ENCODE results near the gene USP19.
A peak's percentile ranks its signal among the peaks of the same experiment; 100 is the strongest.

USP19 gene

GRCh38 chr3:49120096-49120437 lies 556 bp downstream of the USP19 start:
- H3K4me3 ChIP-seq (ENCODE audit: low read depth in 1 of 2, low read length in 1 of 2): peak overlapping the region; percentile 90 to 99
- H3K9me3 ChIP-seq: no peaks in the 10 kb centered on the region
- H3K27ac ChIP-seq: peak overlapping the region; percentile 96
- H3K36me3 ChIP-seq: peaks cover 40% of the 10 kb centered on the region
- no peak for TF ChIP-seq CTCF (IDR thresholded peaks at IDR 0.05)
- no peaks in the 10 kb centered on the region for H3K27me3 ChIP-seq
- H3K4me1 ChIP-seq (ENCODE audit: control insufficient read depth in 1 of 2, insufficient read depth in 1 of 2, low read depth in 1 of 2, low read length in 1 of 2): peaks cover 13 to 25% of the 10 kb centered on the region in 2 experiments

- peak overlapping the region; percentile 96 for H3K27ac ChIP-seq
- peaks cover 47% of the 10 kb centered on the region for H3K36me3 ChIP-seq
- peak overlapping the region; percentile 90 to 99 for H3K4me3 ChIP-seq (ENCODE audit: low read depth in 1 of 2, low read length in 1 of 2)
- no peaks in the 10 kb centered on the region for H3K9me3 ChIP-seq
- no peak for TF ChIP-seq CTCF (IDR thresholded peaks at IDR 0.05)
- no peaks in the 10 kb centered on the region for H3K27me3 ChIP-seq
- peaks cover 13 to 25% of the 10 kb centered on the region in 2 experiments for H3K4me1 ChIP-seq (ENCODE audit: control insufficient read depth in 1 of 2, insufficient read depth in 1 of 2, low read depth in 1 of 2, low read length in 1 of 2)
Measured at GRCh38 chr3:49119439-49119838, 1.2 kb downstream of the USP19 start.

GRCh38 chr3:49119036-49119435 lies 1.6 kb downstream of the USP19 start:
- H3K36me3 ChIP-seq: peaks cover 51% of the 10 kb centered on the region

GRCh38 chr3:49112262-49112661 lies 8.4 kb downstream of the USP19 start:
- Histone ChIP-seq H3K27me3 (no peaks in the 10 kb centered on the region), H3K9me3 (no peaks in the 10 kb centered on the region), H3K27ac (no peak overlapping the region), H3K36me3 (peaks cover 100% of the 10 kb centered on the region), H3K4me3 (ENCODE audit: low read depth in 1 of 2, low read length in 1 of 2) (no peak overlapping the region), H3K4me1 (ENCODE audit: control insufficient read depth in 1 of 2, insufficient read depth in 1 of 2, low read depth in 1 of 2, low read length in 1 of 2) (no peaks in the 10 kb centered on the region)
- TF ChIP-seq CTCF (IDR thresholded peaks at IDR 0.05): no peak

More at GRCh38 chr3:49119036-49119435, 1.6 kb downstream of the USP19 start:
- no peaks in the 10 kb centered on the region for H3K9me3 ChIP-seq
- H3K4me1 ChIP-seq (ENCODE audit: control insufficient read depth in 1 of 2, insufficient read depth in 1 of 2, low read depth in 1 of 2, low read length in 1 of 2): peaks cover 13 to 25% of the 10 kb centered on the region in 2 experiments
- no peaks in the 10 kb centered on the region for H3K27me3 ChIP-seq
- peak overlapping the region; percentile 96 for H3K27ac ChIP-seq
- H3K4me3 ChIP-seq (ENCODE audit: low read depth in 1 of 2, low read length in 1 of 2): no peak overlapping the region
- TF ChIP-seq CTCF (IDR thresholded peaks at IDR 0.05): no peak

GRCh38 chr3:49111347-49111746 lies 9.3 kb downstream of the USP19 start:
- Histone ChIP-seq H3K9me3 (no peaks in the 10 kb centered on the region), H3K36me3 (peaks cover 98% of the 10 kb centered on the region), H3K4me3 (ENCODE audit: low read depth in 1 of 2, low read length in 1 of 2) (no peak overlapping the region), H3K27me3 (no peaks in the 10 kb centered on the region), H3K27ac (no peak overlapping the region), H3K4me1 (ENCODE audit: control insufficient read depth in 1 of 2, insufficient read depth in 1 of 2, low read depth in 1 of 2, low read length in 1 of 2) (no peaks in the 10 kb centered on the region)
- TF ChIP-seq CTCF (IDR thresholded peaks at IDR 0.05): no peak

- no peaks in the 10 kb centered on the region for H3K27me3 ChIP-seq
- H3K4me3 ChIP-seq (ENCODE audit: low read depth in 1 of 2, low read length in 1 of 2): no peak overlapping the region
- H3K4me1 ChIP-seq (ENCODE audit: control insufficient read depth in 1 of 2, insufficient read depth in 1 of 2, low read depth in 1 of 2, low read length in 1 of 2): no peaks in the 10 kb centered on the region
- H3K27ac ChIP-seq: no peak overlapping the region
- TF ChIP-seq CTCF (IDR thresholded peaks at IDR 0.05): no peak
- H3K9me3 ChIP-seq: no peaks in the 10 kb centered on the region
- peaks cover 95% of the 10 kb centered on the region for H3K36me3 ChIP-seq
Measured at GRCh38 chr3:49110780-49111179, 9.8 kb downstream of the USP19 start.
